ENCODE measurements around the gene TRERF1. TPM values are rescaled to one million over a fixed set of nuclear protein-coding genes. Genes with fewer than 3 reads are reported as not detected.

Gene TRERF1
- total and polyA plus RNA-seq, 2 of the 8 experiments (the other 6 are each of a cell fraction or from before 2014, with no cell fraction given), result 10.8 to 21.5 TPM

- Histone ChIP-seq H4K5ac (ENCODE audit: insufficient read length, low read depth, low read length) (no peak overlapping the region), H3K14ac (ENCODE audit: insufficient read length) (no peak overlapping the region), H3K4ac (replicated peaks; ENCODE audit: insufficient read length, low read depth, low read length) (no peak overlapping the region), H3K4me1 (replicated peaks in 1 of 4; ENCODE audit: control insufficient read depth in 3 of 4, insufficient read depth in 4 of 4, low read length in 3 of 4) (peaks cover 9 to 18% (median 14%) of the 10 kb centered on the region in 4 experiments; a peak in 6 of 7 replicates), H3K9ac (replicated peaks in 1 of 4; ENCODE audit: extremely low read depth in 1 of 4, low read depth in 3 of 4, low read length in 3 of 4) (no peak overlapping the region), H2BK12ac (ENCODE audit: low read depth, low read length) (no peak overlapping the region), H3K56ac (replicated peaks; ENCODE audit: insufficient read length, low read depth, low read length) (no peak overlapping the region), H3K27ac (ENCODE audit: low read depth, low read length) (no peak overlapping the region; the same call in 1 of the 2 replicates), H3K23me2 (ENCODE audit: low read depth, low read length) (no peaks in the 10 kb centered on the region), H2BK15ac (ENCODE audit: low read length) (no peak overlapping the region), H2BK20ac (ENCODE audit: low read length) (no peak overlapping the region), H3K4me2 (ENCODE audit: insufficient read depth in 1 of 2, low read depth in 2 of 2, low read length in 2 of 2) (no peak overlapping the region), H3K79me2 (ENCODE audit: control insufficient read depth in 1 of 2, insufficient read depth in 2 of 2, low read length in 2 of 2) (peaks cover 11 to 94% of the 10 kb centered on the region in 2 experiments; a peak in 3 of 4 replicates), H2AK5ac (ENCODE audit: low read depth, low read length) (no peak overlapping the region), H3K79me1 (ENCODE audit: low read depth, low read length) (peaks cover 15% of the 10 kb centered on the region), H2BK5ac (ENCODE audit: low read depth, low read length) (no peak overlapping the region), H3K18ac (ENCODE audit: extremely low read depth, low read length) (no peak overlapping the region), H4K20me1 (replicated peaks in 1 of 2; ENCODE audit: control insufficient read depth in 1 of 2, insufficient read depth in 2 of 2, low read length in 2 of 2) (peaks cover 13 to 19% of the 10 kb centered on the region in 2 experiments), H3K36me3 (ENCODE audit: control insufficient read depth in 2 of 4, insufficient read depth in 4 of 4, low read length in 3 of 4) (no peaks in the 10 kb centered on the region), H4K8ac (ENCODE audit: extremely low read depth, insufficient read depth, low read length) (no peak overlapping the region), H3K23ac (ENCODE audit: insufficient read length) (no peak overlapping the region), H3K27me3 (replicated peaks in 1 of 4; ENCODE audit: control insufficient read depth in 3 of 4, extremely low read depth in 1 of 4, insufficient read depth in 3 of 4, low read length in 3 of 4) (no peaks in the 10 kb centered on the region), H3K9me3 (ENCODE audit: insufficient read depth in 2 of 2, low read depth in 1 of 2, low read length in 1 of 2) (no peaks in the 10 kb centered on the region), H2AFZ (ENCODE audit: low read length) (no peak overlapping the region), H4K91ac (replicated peaks; ENCODE audit: insufficient read length, low read length) (no peak overlapping the region), H2BK120ac (replicated peaks; ENCODE audit: low read depth, low read length) (no peak overlapping the region), H3K4me3 (ENCODE audit: extremely low read depth in 1 of 4, insufficient read depth in 2 of 4, low read depth in 3 of 4, low read length in 4 of 4) (no peak overlapping the region)
- TF ChIP-seq KDM5A (IDR thresholded peaks at IDR 0.05; ENCODE audit: low read length) (no peak), POLR2A (IDR thresholded peaks at IDR 0.05; ENCODE audit: control extremely low read depth in 1 of 2, low read depth in 2 of 2, low read length in 2 of 2) (no peak), RAD21 (IDR thresholded peaks at IDR 0.05 in 1 of 2, conservative IDR thresholded peaks at IDR 0.05 in 1 of 2; ENCODE audit: low read depth in 2 of 2, low read length in 2 of 2) (peak in 1 of 2 experiments; percentile 48; a peak in 3 of 4 replicates), YY1 (IDR thresholded peaks at IDR 0.05; ENCODE audit: low read depth, low read length) (0 out of 2 replicates have a peak, but pooled peaks have one; percentile 7), ATF3 (IDR thresholded peaks at IDR 0.05; ENCODE audit: insufficient read depth, low read depth, low read length) (no peak), CTCF (IDR thresholded peaks at IDR 0.05; ENCODE audit: control extremely low read depth in 1 of 3, insufficient read depth in 1 of 3, low read depth in 1 of 3, low read length in 3 of 3) (peak in 2 of 3 experiments; percentile 37 to 48; a peak in 2 of 4 replicates)
- DNase-seq (ENCODE audit: low read depth in 1 of 2, low spot score in 2 of 2) (no peak), FAIRE-seq (peak; percentile 52)
- ChIA-PET POLR2A (ENCODE audit: partially characterized antibody) (interaction anchor here (0.9 to 2.5 kb wide), 4 partner anchors 9 to 33 kb away, joined by 3 to 6 read pairs (median 5); no protein-coding TSS in a partner anchor), CTCF (ENCODE audit: partially characterized antibody) (interaction anchor here (0.6 to 3.0 kb wide), 29 partner anchors 11 to 484 kb away, joined by 3 to 13 read pairs (median 3); no protein-coding TSS in a partner anchor)
- WGBS, 2 experiments (ENCODE audit: extremely low coverage in 1 of 2, insufficient coverage in 1 of 2, insufficient read length in 1 of 2, insufficient replicate concordance in 2 of 2, low coverage in 1 of 2, low lambda C conversion rate in 2 of 2, missing lambda C conversion rate in 1 of 2), result 93% methylated on average over 6 of the region's 6 CpGs; no CpG with 5 or more reads in 1 of the 2 experiments
Measured at GRCh38 chr6:42419490-42420280, 32.0 kb downstream of the TRERF1 start.

Measured in H1 (cell line).